Mesangial cell (primary cell): ENCODE results near the gene PCDHGA9. TPM values are rescaled to one million over a fixed set of nuclear protein-coding genes. Genes with fewer than 3 reads are reported as not detected.

Experiments used
- total RNA-seq: library from RNA; depleted of rRNA; stranded (reverse); fragments of >200 nt; gene quantifications from 2 replicates; pipeline ENCODE4 v1.2.3, GENCODE V29; 2015

PCDHGA9 gene
- total RNA-seq, 1 donor from 2014 or later: 6.1 TPM

GRCh38 chr5:141430332-141431113 is 27.9 kb downstream of the PCDHGA9 start, which contains the start of gene PCDHGA12:
Gene PCDHGA12 (plus strand): TSS chr5:141430507. CDS start chr5:141430760, 253 bp downstream.

Other genes with a start within 250 kb of the PCDHGA9 start
- 0.16 and 0.63 TPM in 2 replicates for gene PCDHB7, start 230.1 kb upstream of the PCDHGA9 start, total RNA-seq
- 0.25 TPM in 1 of 2 replicates, not detected in the other for gene PCDHB8, start 225.0 kb upstream of the PCDHGA9 start, total RNA-seq
- 0.16 and 0.63 TPM in 2 replicates for gene PCDHB16, start 220.4 kb upstream of the PCDHGA9 start, total RNA-seq
- gene PCDHB9, start 215.6 kb upstream of the PCDHGA9 start, total RNA-seq: 0.25 TPM in 1 of 2 replicates, not detected in the other
- gene PCDHB10, start 210.4 kb upstream of the PCDHGA9 start, total RNA-seq: 0.16 and 0.89 TPM in 2 replicates
- gene PCDHB11, start 203.2 kb upstream of the PCDHGA9 start, total RNA-seq: 0.16 and 0.63 TPM in 2 replicates
- gene PCDHB12, start 194.1 kb upstream of the PCDHGA9 start, total RNA-seq: under 0.01 and 0.25 TPM in 2 replicates
- gene PCDHB13, start 188.9 kb upstream of the PCDHGA9 start, total RNA-seq: 0.16 and 1.1 TPM in 2 replicates
- 0.16 and 0.63 TPM in 2 replicates for gene PCDHB14, start 179.4 kb upstream of the PCDHGA9 start, total RNA-seq
- gene PCDHB15, start 157.4 kb upstream of the PCDHGA9 start, total RNA-seq: 0.16 and 1.0 TPM in 2 replicates
- 0.63 TPM in 1 of 2 replicates, not detected in the other for gene SLC25A2, start 98.7 kb upstream of the PCDHGA9 start, total RNA-seq
- 24.3 and 29.2 TPM in 2 replicates for gene TAF7, start 82.0 kb upstream of the PCDHGA9 start, total RNA-seq
- 0.33 and 0.51 TPM in 2 replicates for gene PCDHGA1, start 72.3 kb upstream of the PCDHGA9 start, total RNA-seq
- 1.1 and 4.1 TPM in 2 replicates for gene PCDHGA2, start 64.0 kb upstream of the PCDHGA9 start, total RNA-seq
- 0.65 and 2.5 TPM in 2 replicates for gene PCDHGA3, start 58.9 kb upstream of the PCDHGA9 start, total RNA-seq
- gene PCDHGB1, start 52.7 kb upstream of the PCDHGA9 start, total RNA-seq: 0.49 and 2.9 TPM in 2 replicates
- 0.33 and 2.2 TPM in 2 replicates for gene PCDHGA4, start 47.8 kb upstream of the PCDHGA9 start, total RNA-seq
- gene PCDHGB2, start 42.8 kb upstream of the PCDHGA9 start, total RNA-seq: 0.65 and 2.5 TPM in 2 replicates
- 0.33 and 1.5 TPM in 2 replicates for gene PCDHGA5, start 38.6 kb upstream of the PCDHGA9 start, total RNA-seq
- 0.98 and 3.8 TPM in 2 replicates for gene PCDHGB3, start 32.5 kb upstream of the PCDHGA9 start, total RNA-seq
- 1.6 and 5.6 TPM in 2 replicates for gene PCDHGA6, start 28.9 kb upstream of the PCDHGA9 start, total RNA-seq
- 0.49 and 4.1 TPM in 2 replicates for gene PCDHGA7, start 20.0 kb upstream of the PCDHGA9 start, total RNA-seq
- 4.2 and 7.1 TPM in 2 replicates for gene PCDHGB4, start 15.1 kb upstream of the PCDHGA9 start, total RNA-seq
- under 0.01 and 0.89 TPM in 2 replicates for gene PCDHGA8, start 10.1 kb upstream of the PCDHGA9 start, total RNA-seq
- 10.6 and 15.8 TPM in 2 replicates for gene PCDHGB5, start 4.8 kb upstream of the PCDHGA9 start, total RNA-seq
- 2.0 and 6.3 TPM in 2 replicates for gene PCDHGB6, start 5.2 kb downstream of the PCDHGA9 start, total RNA-seq
- 2.8 and 10.5 TPM in 2 replicates for gene PCDHGA10, start 10.2 kb downstream of the PCDHGA9 start, total RNA-seq
- 5.1 and 18.1 TPM in 2 replicates for gene PCDHGB7, start 14.9 kb downstream of the PCDHGA9 start, total RNA-seq
- 5.4 and 10.4 TPM in 2 replicates for gene PCDHGA11, start 18.3 kb downstream of the PCDHGA9 start, total RNA-seq
- gene PCDHGA12, start 27.7 kb downstream of the PCDHGA9 start, total RNA-seq: 3.4 and 13.8 TPM in 2 replicates
- 36.5 and 60.1 TPM in 2 replicates for gene PCDHGC3, start 73.2 kb downstream of the PCDHGA9 start, total RNA-seq
- 0.38 and 0.81 TPM in 2 replicates for gene PCDHGC4, start 82.3 kb downstream of the PCDHGA9 start, total RNA-seq
- gene PCDHGC5, start 86.3 kb downstream of the PCDHGA9 start, total RNA-seq: 0.33 and 1.4 TPM in 2 replicates
- 58.8 and 101 TPM in 2 replicates for gene DIAPH1, start 216.2 kb downstream of the PCDHGA9 start, total RNA-seq
- 48.2 and 49.1 TPM in 2 replicates for gene HDAC3, start 234.1 kb downstream of the PCDHGA9 start, total RNA-seq
- 4.6 and 5.8 TPM in 2 replicates for gene RELL2, start 234.2 kb downstream of the PCDHGA9 start, total RNA-seq
- 11.9 and 16.1 TPM in 2 replicates for gene FCHSD1, start 248.6 kb downstream of the PCDHGA9 start, total RNA-seq